A549 (cell line): Measurements from ENCODE around the gene SKIDA1. TPM values are rescaled to one million over a fixed set of nuclear protein-coding genes. Genes with fewer than 3 reads are reported as not detected.

ENCODE experiments used
- BCL3 ChIP-seq: fragments of >200 bp; sonication (Bioruptor Twin); formaldehyde crosslinking; IDR thresholded peaks from 3 replicates; pipeline ENCODE4 v1.6.1; 2016
- CEBPB ChIP-seq, 2 experiments: fragments of >200 bp in 1 of 2; sonication (Bioruptor Twin) in 1 of 2; formaldehyde crosslinking in 1 of 2; IDR thresholded peaks; 2 replicates each; pipeline ENCODE4 v1.6.1; 2012 to 2016
- CHD2 ChIP-seq: fragments of 150-350 bp; IDR thresholded peaks from 2 replicates; pipeline ENCODE4 v1.6.1; 2014; ENCODE audit warnings: low read length; ENCODE audit not compliant: partially characterized antibody
- CHD4 ChIP-seq: fragments of 200-600 bp; sonication (generic); IDR thresholded peaks from 2 replicates; pipeline ENCODE4 v1.6.1; 2016; ENCODE audit warnings: antibody characterized with exemption, mild to moderate bottlenecking, borderline replicate concordance
- EHMT2 ChIP-seq: fragments of 200-600 bp; sonication (generic); IDR thresholded peaks from 2 replicates; pipeline ENCODE4 v1.6.1; 2016; ENCODE audit warnings: antibody characterized with exemption, low read depth, mild to moderate bottlenecking, moderate library complexity
- EP300 ChIP-seq, 2 experiments: fragments of >200 bp; sonication (Bioruptor Twin); formaldehyde crosslinking; IDR thresholded peaks; 2 replicates in 1 of 2; 3 replicates in 1 of 2; pipeline ENCODE4 v1.6.1; 2016 to 2017
- FOSB ChIP-seq: fragments of 250-450 bp; sonication (Bioruptor Pico); IDR thresholded peaks from 2 replicates; pipeline ENCODE4 v1.5.0; 2020; ENCODE audit warnings: mild to moderate bottlenecking, moderate library complexity
- FOXS1 ChIP-seq: fragments of 250-450 bp; sonication (Bioruptor Pico); IDR thresholded peaks from 2 replicates; pipeline ENCODE4 v1.5.0; 2020; ENCODE audit warnings: mild to moderate bottlenecking, moderate library complexity
- HDAC2 ChIP-seq: fragments of 200-600 bp; sonication (generic); IDR thresholded peaks from 2 replicates; pipeline ENCODE4 v1.6.1; 2016
- HEYL ChIP-seq: fragments of 250-450 bp; sonication (Bioruptor Pico); IDR thresholded peaks from 2 replicates; pipeline ENCODE4 v1.8.0; 2021; ENCODE audit warnings: mild to moderate bottlenecking, moderate library complexity
- HMGXB4 ChIP-seq: fragments of 250-450 bp; sonication (Bioruptor Pico); IDR thresholded peaks from 2 replicates; pipeline ENCODE4 v1.5.0; 2021; ENCODE audit warnings: mild to moderate bottlenecking, moderate library complexity, borderline replicate concordance
- HOXA7 ChIP-seq: fragments of 250-450 bp; sonication (Bioruptor Pico); IDR thresholded peaks from 2 replicates; pipeline ENCODE4 v1.5.0; 2020; ENCODE audit warnings: mild to moderate bottlenecking, moderate library complexity
- HOXB13 ChIP-seq: fragments of 250-450 bp; sonication (Bioruptor Pico); IDR thresholded peaks from 2 replicates; pipeline ENCODE4 v1.5.0; 2020; ENCODE audit warnings: low read depth, mild to moderate bottlenecking, moderate library complexity
- HOXB5 ChIP-seq: fragments of 250-450 bp; sonication (Bioruptor Pico); IDR thresholded peaks from 2 replicates; pipeline ENCODE4 v1.5.0; 2020; ENCODE audit warnings: mild to moderate bottlenecking, moderate library complexity
- JUN ChIP-seq, 2 experiments: fragments of >200 bp; sonication (Bioruptor Twin); formaldehyde crosslinking; IDR thresholded peaks; 2 replicates in 1 of 2; 3 replicates in 1 of 2; pipeline ENCODE4 v1.6.1; 2016 to 2017
- MAFK ChIP-seq: fragments of 450-650 bp; IDR thresholded peaks from 2 replicates; pipeline ENCODE4 v1.6.1; 2014; ENCODE audit not compliant: partially characterized antibody
- MAZ ChIP-seq: fragments of 150-350 bp; IDR thresholded peaks from 2 replicates; pipeline ENCODE4 v1.6.1; 2014; ENCODE audit warnings: antibody characterized with exemption, low read depth, low read length, borderline replicate concordance
- NPAS2 ChIP-seq: fragments of 250-450 bp; sonication (Bioruptor Pico); IDR thresholded peaks from 2 replicates; pipeline ENCODE4 v1.8.0; 2022; ENCODE audit warnings: mild to moderate bottlenecking, moderate library complexity, borderline replicate concordance
- NR3C1 ChIP-seq: fragments of >200 bp; sonication (Bioruptor Twin); formaldehyde crosslinking; IDR thresholded peaks from 3 replicates; pipeline ENCODE4 v1.6.1; 2017
- PHF8 ChIP-seq: fragments of 200-600 bp; sonication (generic); IDR thresholded peaks from 2 replicates; pipeline ENCODE4 v1.6.1; 2016; ENCODE audit warnings: low read depth, mild to moderate bottlenecking, antibody characterized with exemption, moderate library complexity, borderline replicate concordance
- POLR2A ChIP-seq: IDR thresholded peaks from 2 replicates; pipeline ENCODE4 v1.6.1; 2012; ENCODE audit warnings: mild to moderate bottlenecking, low read length
- POLR2AphosphoS2 ChIP-seq: conservative IDR thresholded peaks from 2 replicates; pipeline ENCODE4 v1.6.1; 2012; ENCODE audit warnings: low read length, improper control_type of control experiment, inconsistent platforms
- RAD21 ChIP-seq, 2 experiments: fragments of >200 bp in 1 of 2; sonication (Bioruptor Twin) in 1 of 2; formaldehyde crosslinking in 1 of 2; IDR thresholded peaks in 1 of 2; conservative IDR thresholded peaks in 1 of 2; 2 replicates in 1 of 2; 3 replicates in 1 of 2; pipeline ENCODE4 v1.6.1; 2012 to 2018; ENCODE audit warnings: inconsistent platforms in 1 of 2
- RARB ChIP-seq: fragments of 250-450 bp; sonication (Bioruptor Pico); IDR thresholded peaks from 2 replicates; pipeline ENCODE4 v1.8.0; 2021; ENCODE audit warnings: mild to moderate bottlenecking, moderate library complexity
- RCOR1 ChIP-seq: fragments of 150-350 bp; IDR thresholded peaks from 2 replicates; pipeline ENCODE4 v1.6.1; 2014; ENCODE audit warnings: antibody characterized with exemption, low read length, low read depth
- REST ChIP-seq: fragments of 200-600 bp; sonication (generic); IDR thresholded peaks from 2 replicates; pipeline ENCODE4 v1.6.1; 2016; ENCODE audit warnings: antibody characterized with exemption, mild to moderate bottlenecking, moderate library complexity
- RNF2 ChIP-seq: fragments of 200-600 bp; sonication (generic); IDR thresholded peaks from 2 replicates; pipeline ENCODE4 v1.6.1; 2016; ENCODE audit warnings: low read depth, mild to moderate bottlenecking, antibody characterized with exemption, moderate library complexity, borderline replicate concordance
- SMC3 ChIP-seq: fragments of >200 bp; sonication (Bioruptor Twin); formaldehyde crosslinking; IDR thresholded peaks from 3 replicates; pipeline ENCODE4 v1.6.1; 2018; ENCODE audit warnings: inconsistent platforms
- SREBF2 ChIP-seq: fragments of 450-650 bp; IDR thresholded peaks from 2 replicates; pipeline ENCODE4 v1.6.1; 2014; ENCODE audit warnings: mild to moderate bottlenecking, moderate library complexity
- TP53 ChIP-seq: fragments of 250-450 bp; sonication (Bioruptor Pico); IDR thresholded peaks from 2 replicates; pipeline ENCODE4 v1.5.0; 2021; ENCODE audit warnings: mild to moderate bottlenecking, moderate library complexity
- ZFP36 ChIP-seq: fragments of 450-650 bp; IDR thresholded peaks from 2 replicates; pipeline ENCODE4 v1.6.1; 2014; ENCODE audit warnings: borderline replicate concordance; ENCODE audit not compliant: partially characterized antibody
- ZNF302 ChIP-seq: fragments of 250-450 bp; sonication (Bioruptor Pico); IDR thresholded peaks from 2 replicates; pipeline ENCODE4 v1.9.0; 2021; ENCODE audit warnings: inconsistent platforms, mild to moderate bottlenecking, moderate library complexity
- ZSCAN20 ChIP-seq: fragments of 250-450 bp; sonication (Bioruptor Pico); IDR thresholded peaks from 2 replicates; pipeline ENCODE4 v1.8.0; 2022; ENCODE audit warnings: mild to moderate bottlenecking, moderate library complexity
- polyA plus RNA-seq, 4 experiments: library from polyadenylated mRNA; depleted of rRNA in 3 of 4; stranded (reverse); fragments of >200 nt; fragmentation: RNase III in 1 of 4; extraction: RNeasy Plus Mini Kit Qiagen cat#74134 plus additional on column Dnase treatment in 1 of 4; gene quantifications; 2 replicates in 3 of 4; 3 replicates in 1 of 4; pipeline ENCODE4 v1.2.3, GENCODE V29; 2011 to 2017
- TF ChIP-seq, protein P1 (sequence below): fragments of 250-450 bp; sonication (Bioruptor Pico); IDR thresholded peaks from 2 replicates; pipeline ENCODE4 v1.5.0; 2020; ENCODE audit warnings: low read depth, mild to moderate bottlenecking, moderate library complexity

SKIDA1 gene
- polyA plus RNA-seq, 2 of the 4 experiments (the other 2 are of a cell fraction): 1.0 to 4.1 TPM

- TF ChIP-seq, protein P1, sequence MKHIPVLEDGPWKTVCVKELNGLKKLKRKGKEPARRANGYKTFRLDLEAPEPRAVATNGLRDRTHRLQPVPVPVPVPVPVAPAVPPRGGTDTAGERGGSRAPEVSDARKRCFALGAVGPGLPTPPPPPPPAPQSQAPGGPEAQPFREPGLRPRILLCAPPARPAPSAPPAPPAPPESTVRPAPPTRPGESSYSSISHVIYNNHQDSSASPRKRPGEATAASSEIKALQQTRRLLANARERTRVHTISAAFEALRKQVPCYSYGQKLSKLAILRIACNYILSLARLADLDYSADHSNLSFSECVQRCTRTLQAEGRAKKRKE: no peak
- TF ChIP-seq HOXB5 (CRISPR knock-in tag) (peak; percentile 71), SMC3 (peak; percentile 93), CEBPB (IDR thresholded peaks at IDR 0.05) (no peak), HDAC2 (no peak), CHD4 (no peak), RCOR1 (no peak), MAFK (no peak), JUN (IDR thresholded peaks at IDR 0.05) (peak; percentile 76 to 84), POLR2A (peak; percentile 53), EP300 (IDR thresholded peaks at IDR 0.05) (peak in 1 of 2 experiments; percentile 48; a peak in 1 of 5 replicates), REST (no peak), HOXB13 (CRISPR knock-in tag) (no peak), EHMT2 (no peak), NR3C1 (no peak), HOXA7 (no peak), ZNF302 (no peak), POLR2AphosphoS2 (no peak), ZSCAN20 (CRISPR knock-in tag) (no peak), RAD21 (conservative IDR thresholded peaks at IDR 0.05 in 1 of 2, IDR thresholded peaks at IDR 0.05 in 1 of 2) (peak; percentile 81 to 99), FOXS1 (CRISPR knock-in tag) (no peak), PHF8 (no peak), TP53 (CRISPR knock-in tag) (no peak), SREBF2 (no peak), NPAS2 (CRISPR knock-in tag) (no peak), HMGXB4 (CRISPR knock-in tag) (peak; percentile 57; the same call in 1 of the 2 replicates), RARB (no peak), BCL3 (peak; percentile 67; the same call in 2 of the 3 replicates), CHD2 (peak; percentile 74), ZFP36 (no peak), MAZ (peak; percentile 81; the same call in 1 of the 2 replicates), FOSB (CRISPR knock-in tag) (no peak), RNF2 (no peak), HEYL (CRISPR knock-in tag) (no peak)
Measured at GRCh38 chr10:21495752-21496342, 29.6 kb downstream of the SKIDA1 start (continued).
